RWPE2 (cell line): ENCODE results near the gene CDC42SE2.

Source experiments
- ATAC-seq: fragments of 200-7000 bp; cut with Tn5 transposase; 3 replicates; pipeline ENCODE4 v1.9.1; 2021; ENCODE audit warnings: low read depth
- DNase-seq: peaks from one replicate; pipeline ENCODE4 v3.0.0-alpha.2; 2020; ENCODE audit warnings: low spot score
- H3K27ac ChIP-seq: fragments of 450-650 bp; 2 replicates; pipeline ENCODE4 v1.5.1; 2017; ENCODE audit warnings: mild to moderate bottlenecking; ENCODE audit not compliant: poor library complexity, severe bottlenecking
- H3K27me3 ChIP-seq: fragments of 250-450 bp; sonication (Bioruptor Pico); 2 replicates; pipeline ENCODE4 v1.5.1; 2021; ENCODE audit warnings: mild to moderate bottlenecking, moderate library complexity; ENCODE audit not compliant: insufficient read depth, poor library complexity, severe bottlenecking
- H3K36me3 ChIP-seq: fragments of 250-450 bp; sonication (Bioruptor Pico); 2 replicates; pipeline ENCODE4 v1.5.1; 2020; ENCODE audit warnings: low read depth, mild to moderate bottlenecking, moderate library complexity
- H3K4me1 ChIP-seq: fragments of 250-450 bp; sonication (Bioruptor Pico); 2 replicates; pipeline ENCODE4 v1.5.1; 2021; ENCODE audit warnings: mild to moderate bottlenecking, moderate library complexity; ENCODE audit not compliant: insufficient read depth, poor library complexity, severe bottlenecking
- H3K4me3 ChIP-seq: fragments of 250-450 bp; sonication (Bioruptor Pico); 2 replicates; pipeline ENCODE4 v1.5.1; 2021; ENCODE audit warnings: mild to moderate bottlenecking, moderate library complexity; ENCODE audit not compliant: severe bottlenecking
- H3K9me3 ChIP-seq: fragments of 250-450 bp; sonication (Bioruptor Pico); 2 replicates; pipeline ENCODE4 v1.5.1; 2021; ENCODE audit warnings: mild to moderate bottlenecking, moderate library complexity; ENCODE audit not compliant: severe bottlenecking
- TF ChIP-seq, protein P1 (sequence below): fragments of 450-650 bp; IDR thresholded peaks from one replicate; pipeline ENCODE4 v1.5.1; 2017; ENCODE audit warnings: mild to moderate bottlenecking, moderate library complexity; ENCODE audit not compliant: poor library complexity, severe bottlenecking

The CDC42SE2 gene

DNA sequence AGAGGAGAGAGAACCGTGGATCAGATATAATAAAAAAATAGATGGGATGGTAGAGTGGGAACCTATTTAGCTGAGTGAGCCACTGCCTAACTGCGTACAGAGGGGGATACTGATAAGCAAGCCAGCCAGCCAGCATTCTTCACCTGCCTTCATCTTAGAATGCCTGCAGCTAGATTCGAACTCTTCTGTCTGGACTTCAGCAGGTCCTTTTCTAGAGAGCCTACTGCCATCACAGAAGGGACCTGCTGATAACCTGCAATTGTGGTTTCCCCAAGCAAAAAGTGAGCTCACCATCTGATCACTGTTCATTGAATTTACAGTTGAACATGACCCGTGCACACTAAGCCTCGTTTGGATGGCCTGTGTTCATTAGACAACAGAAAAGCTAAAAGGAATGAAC lies 109.4 kb downstream of the CDC42SE2 start:
- H3K27me3 ChIP-seq, result no peaks in the 10 kb centered on the region
- TF ChIP-seq, protein P1, sequence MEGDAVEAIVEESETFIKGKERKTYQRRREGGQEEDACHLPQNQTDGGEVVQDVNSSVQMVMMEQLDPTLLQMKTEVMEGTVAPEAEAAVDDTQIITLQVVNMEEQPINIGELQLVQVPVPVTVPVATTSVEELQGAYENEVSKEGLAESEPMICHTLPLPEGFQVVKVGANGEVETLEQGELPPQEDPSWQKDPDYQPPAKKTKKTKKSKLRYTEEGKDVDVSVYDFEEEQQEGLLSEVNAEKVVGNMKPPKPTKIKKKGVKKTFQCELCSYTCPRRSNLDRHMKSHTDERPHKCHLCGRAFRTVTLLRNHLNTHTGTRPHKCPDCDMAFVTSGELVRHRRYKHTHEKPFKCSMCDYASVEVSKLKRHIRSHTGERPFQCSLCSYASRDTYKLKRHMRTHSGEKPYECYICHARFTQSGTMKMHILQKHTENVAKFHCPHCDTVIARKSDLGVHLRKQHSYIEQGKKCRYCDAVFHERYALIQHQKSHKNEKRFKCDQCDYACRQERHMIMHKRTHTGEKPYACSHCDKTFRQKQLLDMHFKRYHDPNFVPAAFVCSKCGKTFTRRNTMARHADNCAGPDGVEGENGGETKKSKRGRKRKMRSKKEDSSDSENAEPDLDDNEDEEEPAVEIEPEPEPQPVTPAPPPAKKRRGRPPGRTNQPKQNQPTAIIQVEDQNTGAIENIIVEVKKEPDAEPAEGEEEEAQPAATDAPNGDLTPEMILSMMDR, result no peak
- no peak for ATAC-seq
- DNase-seq, result no peak
- H3K4me3 ChIP-seq, result no peak overlapping the region
- H3K4me1 ChIP-seq, result no peaks in the 10 kb centered on the region
- H3K9me3 ChIP-seq, result no peaks in the 10 kb centered on the region
- no peak overlapping the region for H3K27ac ChIP-seq
- H3K36me3 ChIP-seq, result peaks cover 4% of the 10 kb centered on the region

DNA sequence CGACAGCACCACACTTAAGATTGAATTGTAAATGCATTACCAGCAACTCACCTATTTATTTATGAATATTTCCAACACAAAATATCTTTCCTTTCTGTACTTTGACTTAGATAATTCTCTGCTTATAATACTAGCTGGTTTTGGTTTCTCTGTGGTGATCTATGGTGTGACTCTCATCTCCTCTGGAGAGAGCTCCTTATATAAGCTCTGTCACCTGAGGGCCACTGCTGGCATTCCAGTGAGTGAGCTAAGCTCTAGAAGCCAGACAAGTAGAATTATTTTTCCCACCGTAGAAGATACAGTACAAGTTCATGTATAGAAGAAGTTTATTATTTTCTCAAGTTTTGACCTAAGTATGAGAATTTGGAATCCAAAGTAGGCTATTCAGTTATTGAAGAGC lies 111.5 kb downstream of the CDC42SE2 start:
- Histone ChIP-seq H3K27me3 (no peaks in the 10 kb centered on the region), H3K4me1 (peaks cover 5% of the 10 kb centered on the region)

DNA sequence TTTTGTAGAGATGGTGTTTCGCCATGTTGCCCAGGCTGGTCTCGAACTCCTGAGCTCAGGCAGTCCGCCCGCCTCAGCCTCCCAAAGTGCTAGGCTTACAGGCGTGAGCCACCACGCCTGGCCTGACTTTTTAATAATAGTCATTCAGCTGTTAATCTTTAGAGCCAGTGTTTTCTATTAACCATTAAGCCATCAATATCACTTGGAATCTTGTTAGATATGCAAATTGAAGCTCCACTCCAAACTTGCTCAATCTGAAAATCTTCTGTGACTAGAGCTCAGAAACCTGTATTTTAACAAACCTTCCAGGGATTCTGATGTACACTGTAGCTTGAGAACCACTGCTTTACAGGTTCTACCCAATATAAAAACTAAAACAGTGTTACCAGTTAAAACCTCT lies 113.5 kb downstream of the CDC42SE2 start:
- no peaks in the 10 kb centered on the region for H3K27me3 ChIP-seq
- TF ChIP-seq, protein P1, result no peak
- peaks cover 5% of the 10 kb centered on the region for H3K4me1 ChIP-seq
- no peaks in the 10 kb centered on the region for H3K9me3 ChIP-seq
- DNase-seq (no peak), ATAC-seq (no peak)
- no peak overlapping the region for H3K27ac ChIP-seq
- no peak overlapping the region for H3K4me3 ChIP-seq
- no peaks in the 10 kb centered on the region for H3K36me3 ChIP-seq

More for the DNA sequence above, 111.5 kb downstream of the CDC42SE2 start:
- Histone ChIP-seq H3K27ac (no peak overlapping the region), H3K9me3 (no peaks in the 10 kb centered on the region), H3K36me3 (no peaks in the 10 kb centered on the region), H3K4me3 (no peak overlapping the region)
- TF ChIP-seq, protein P1, result no peak
- DNase-seq, result no peak
- no peak for ATAC-seq

DNA sequence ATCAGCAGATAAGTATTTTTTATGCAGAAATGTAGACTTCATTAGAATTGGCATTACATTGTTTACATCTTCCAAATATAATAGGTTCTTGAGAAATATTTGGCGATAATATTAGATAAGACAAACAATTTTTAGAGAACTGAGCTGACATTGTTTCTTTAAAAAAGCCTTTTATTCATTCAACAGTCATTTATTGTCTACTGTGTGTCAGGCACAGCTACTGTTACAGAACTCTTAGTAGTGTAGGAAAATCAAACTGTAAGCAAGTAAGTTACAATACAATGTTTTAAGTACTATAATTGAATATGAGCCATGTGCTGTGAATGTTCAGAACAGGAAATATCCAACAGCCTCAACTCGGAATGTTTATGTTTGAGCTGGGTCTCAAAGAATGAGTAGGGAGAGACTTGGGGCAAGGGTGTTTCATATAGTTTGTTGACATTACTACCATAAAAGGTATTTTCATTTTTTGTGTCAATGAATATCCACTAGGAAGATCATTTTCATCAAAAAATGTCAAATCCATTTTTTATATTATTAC lies 114.0 kb downstream of the CDC42SE2 start:
- no peak overlapping the region for H3K27ac ChIP-seq
- peaks cover 5% of the 10 kb centered on the region for H3K4me1 ChIP-seq
- no peaks in the 10 kb centered on the region for H3K27me3 ChIP-seq
- H3K9me3 ChIP-seq, result no peaks in the 10 kb centered on the region
- TF ChIP-seq, protein P1, result no peak
- no peaks in the 10 kb centered on the region for H3K36me3 ChIP-seq
- DNase-seq (no peak), ATAC-seq (no peak)
- no peak overlapping the region for H3K4me3 ChIP-seq

DNA sequence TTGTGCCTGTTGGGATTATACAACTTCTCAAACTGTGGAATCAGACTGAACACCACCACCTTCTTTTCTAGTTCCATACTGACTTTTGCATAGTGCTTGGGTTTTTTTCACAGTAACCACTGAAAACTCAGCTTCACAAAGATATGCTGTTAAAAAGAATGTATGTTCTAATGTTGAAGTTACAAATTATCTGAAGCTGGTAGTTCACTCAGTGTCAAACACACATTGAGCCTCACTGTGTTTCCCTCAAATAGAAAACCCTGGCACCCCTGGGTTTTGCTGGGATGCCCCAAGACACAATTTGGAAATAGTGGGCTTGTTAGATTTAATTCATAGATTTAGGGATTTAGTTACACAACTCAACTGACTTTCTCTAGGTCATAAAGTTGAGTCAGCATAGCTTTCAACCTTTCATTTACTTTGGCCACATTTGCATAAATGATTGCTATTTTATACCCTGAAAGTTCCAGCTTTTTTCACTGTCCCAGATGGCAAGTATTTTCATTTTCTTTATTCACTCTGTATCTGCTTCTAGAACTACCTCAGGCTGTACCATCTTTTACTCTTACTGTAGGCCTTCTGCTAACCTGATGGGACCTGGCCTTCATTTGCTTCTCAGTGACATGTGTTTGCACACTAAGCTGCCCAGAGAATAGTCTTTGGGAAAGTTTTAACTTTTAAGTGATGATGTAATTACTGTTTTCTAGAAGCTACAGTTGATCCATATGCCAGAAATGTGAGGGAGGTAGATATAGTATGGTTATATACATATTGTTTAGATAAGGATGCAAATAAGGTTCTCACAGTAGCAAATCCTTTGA lies 115.1 kb downstream of the CDC42SE2 start:
- no peak overlapping the region for H3K4me3 ChIP-seq
- ATAC-seq (no peak), DNase-seq (no peak)
- TF ChIP-seq, protein P1, result no peak
- H3K36me3 ChIP-seq, result no peaks in the 10 kb centered on the region
- H3K9me3 ChIP-seq, result no peaks in the 10 kb centered on the region
- H3K27me3 ChIP-seq, result no peaks in the 10 kb centered on the region
- H3K4me1 ChIP-seq, result peaks cover 5% of the 10 kb centered on the region
- H3K27ac ChIP-seq, result no peak overlapping the region
